ENCODE results near the gene CHMP3. TPM values are rescaled to one million over a fixed set of nuclear protein-coding genes. Genes with fewer than 3 reads are reported as not detected.

The CHMP3 gene
- 50.7 and 50.9 TPM in 2 replicates for total RNA-seq

GRCh38 chr2:86562922-86563649, at the start of gene CHMP3:
Gene CHMP3, minus strand, starts transcription at chr2:86563443. Its CDS starts 95 bp downstream, at chr2:86563348.

Other genes with a start within 250 kb of the CHMP3 start
- under 0.01 TPM in 1 of 2 replicates, not detected in the other for gene REEP1, start 225.8 kb downstream of the CHMP3 start, total RNA-seq
- 16.1 and 18.5 TPM in 2 replicates for gene KDM3A, start 122.1 kb downstream of the CHMP3 start, total RNA-seq
- 15.3 and 23.3 TPM in 2 replicates for gene RNF103, start 60.4 kb upstream of the CHMP3 start, total RNA-seq
- 36.7 and 53.0 TPM in 2 replicates for gene RMND5A, start 156.8 kb upstream of the CHMP3 start, total RNA-seq
- gene CD8A, start 227.5 kb upstream of the CHMP3 start, total RNA-seq: not detected in 2 replicates

Measured in epithelial cell of umbilical artery (primary cell).